ENCODE results near the gene SFN. TPM values are rescaled to one million over a fixed set of nuclear protein-coding genes. Genes with fewer than 3 reads are reported as not detected.
"Not testable (repeated sequence)": the region's sequence is repeated elsewhere in the genome, so short reads cannot be mapped to it uniquely, and the experiment has no call there.

SFN gene
- total RNA-seq, 2 donors from 2014 or later: 239 to 253 TPM

DNA sequence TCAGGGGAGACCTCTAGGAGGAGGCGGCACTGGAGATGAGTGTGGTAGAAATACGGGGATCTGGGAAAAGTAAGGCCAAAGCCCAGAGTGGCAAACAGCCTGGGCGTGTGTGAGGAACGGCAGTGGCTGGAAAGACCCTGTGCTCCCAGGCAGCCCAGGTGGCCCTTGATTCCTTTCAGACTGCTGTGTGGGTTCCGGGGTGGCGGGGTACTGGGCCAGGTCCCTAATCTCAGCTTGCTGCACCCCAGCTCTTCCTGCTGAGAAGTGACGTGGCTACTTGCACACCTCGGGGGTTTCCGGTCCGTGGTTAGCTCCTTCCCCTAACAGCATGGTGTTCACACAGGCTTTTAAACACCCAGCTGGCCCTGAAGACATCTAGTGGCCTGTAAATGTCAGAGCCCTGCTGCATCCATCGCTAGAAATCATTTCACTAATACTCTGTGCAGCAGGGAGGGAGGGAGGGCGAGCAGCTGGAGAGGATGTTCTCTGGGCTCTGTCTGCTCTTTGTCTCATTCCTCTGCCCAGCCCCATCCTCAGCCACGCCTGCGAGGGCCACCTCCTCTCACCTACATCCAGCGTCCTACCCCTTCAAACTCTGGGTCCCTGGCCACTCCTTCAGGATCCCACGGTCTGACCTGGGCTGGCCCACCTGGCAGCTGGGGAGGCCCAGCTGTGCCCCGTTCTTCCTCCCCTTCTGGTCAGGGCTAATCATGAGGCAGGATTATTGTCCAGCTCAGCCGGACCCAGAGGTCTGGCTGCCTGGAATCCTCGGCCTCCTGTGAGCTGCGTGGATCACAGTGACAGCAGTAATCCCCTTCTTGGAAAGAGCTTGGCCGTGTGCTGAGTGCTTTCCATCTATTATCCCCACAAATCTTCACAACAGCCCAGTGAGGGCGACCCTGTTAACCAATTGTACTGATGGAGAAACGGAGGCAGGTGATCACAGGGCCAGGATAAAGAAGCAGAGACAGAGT is 29.2 kb upstream of the SFN start:
- peak; percentile 52 for DNase-seq
- Histone ChIP-seq H3K9me3 (no peaks in the 10 kb centered on the region), H3K9ac (ENCODE audit: low read depth in 2 of 2, low read length in 2 of 2) (no peak overlapping the region), H3K27ac (peak overlapping the region; percentile 47), H3K36me3 (no peaks in the 10 kb centered on the region), H3K4me3 (no peak overlapping the region), H3K4me1 (no peaks in the 10 kb centered on the region), H3K27me3 (no peaks in the 10 kb centered on the region)
- intact Hi-C loops (cut with DNase I): no loop called here
- TF ChIP-seq CTCF (IDR thresholded peaks at IDR 0.05): no peak

DNA sequence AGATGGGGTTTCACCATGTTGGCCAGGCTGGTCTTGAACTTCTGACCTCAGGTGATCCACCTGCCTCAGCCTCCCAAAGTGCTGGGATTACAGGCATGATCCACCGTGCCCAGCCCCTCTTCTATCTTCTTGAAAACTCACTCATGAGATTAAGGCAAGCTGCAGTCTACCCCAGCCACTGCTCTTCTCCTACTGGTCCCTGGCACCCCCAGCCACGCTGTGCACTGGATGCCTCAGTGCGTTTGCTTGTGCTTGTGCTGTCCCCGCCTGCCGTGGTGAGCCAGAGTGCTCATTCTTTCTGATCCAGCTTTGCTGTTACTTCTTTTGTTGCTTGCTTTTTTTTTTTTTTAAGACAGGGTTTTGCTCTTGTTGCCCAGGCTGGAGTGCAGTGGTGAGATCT is 25.3 kb upstream of the SFN start:
- H3K36me3 ChIP-seq; H3K27ac ChIP-seq; intact Hi-C loops (cut with DNase I): not testable (repeated sequence)

DNA sequence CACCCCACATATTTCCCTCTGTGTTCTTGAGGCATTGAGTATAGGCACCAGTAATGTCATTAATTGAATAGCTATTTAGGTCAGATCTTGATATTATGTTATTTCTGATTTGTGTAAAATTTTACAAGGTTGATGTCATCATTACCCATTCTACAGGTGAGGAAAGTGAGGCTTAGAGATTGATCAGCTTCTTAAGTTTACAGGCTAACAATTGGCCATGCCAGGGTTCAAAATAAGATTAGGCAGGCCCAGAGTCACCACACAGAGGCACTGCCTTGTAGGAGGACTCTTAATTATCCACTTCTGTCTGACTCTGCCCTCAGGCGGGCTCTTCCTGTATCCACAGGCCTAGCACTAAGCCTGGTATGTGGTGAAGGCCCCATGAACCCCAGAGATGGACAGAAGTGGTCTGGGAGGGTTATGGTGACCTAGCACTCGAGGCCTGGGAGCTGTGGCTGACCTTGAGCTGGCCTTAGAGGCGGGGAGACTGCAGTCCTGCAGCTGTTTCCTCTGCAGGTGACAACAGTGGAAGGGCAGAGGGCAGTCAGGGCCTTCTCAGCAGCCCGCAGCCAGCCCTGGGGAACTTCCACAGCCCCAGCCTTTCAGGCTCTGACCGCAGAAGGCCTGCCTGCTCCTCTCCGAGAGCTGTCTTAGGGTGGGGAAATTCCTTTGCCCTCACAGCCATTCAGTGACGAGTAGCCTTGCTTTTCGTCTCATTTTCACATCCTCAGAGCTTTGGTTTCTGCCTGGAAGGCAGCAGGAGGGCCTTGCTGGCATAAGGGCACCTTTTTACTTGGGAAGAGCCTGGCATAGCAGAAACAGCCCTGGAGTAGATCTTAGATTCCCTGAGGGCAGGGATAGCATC is 24.2 kb upstream of the SFN start:
- no peaks in the 10 kb centered on the region for H3K9me3 ChIP-seq
- intact Hi-C loops (cut with DNase I): no loop called here
- H3K27me3 ChIP-seq: no peaks in the 10 kb centered on the region
- H3K9ac ChIP-seq (ENCODE audit: low read depth in 2 of 2, low read length in 2 of 2): no peak overlapping the region
- no peak for TF ChIP-seq CTCF (IDR thresholded peaks at IDR 0.05)
- H3K4me1 ChIP-seq: no peaks in the 10 kb centered on the region
- H3K36me3 ChIP-seq: peaks cover 2% of the 10 kb centered on the region
- H3K27ac ChIP-seq: no peak overlapping the region
- no peak overlapping the region for H3K4me3 ChIP-seq
- DNase-seq: no peak

More for the DNA sequence above, 25.3 kb upstream of the SFN start:
- H3K9ac ChIP-seq (ENCODE audit: low read depth in 2 of 2, low read length in 2 of 2); DNase-seq; H3K4me1 ChIP-seq; H3K4me3 ChIP-seq; H3K9me3 ChIP-seq; H3K27me3 ChIP-seq: not testable (repeated sequence)

DNA sequence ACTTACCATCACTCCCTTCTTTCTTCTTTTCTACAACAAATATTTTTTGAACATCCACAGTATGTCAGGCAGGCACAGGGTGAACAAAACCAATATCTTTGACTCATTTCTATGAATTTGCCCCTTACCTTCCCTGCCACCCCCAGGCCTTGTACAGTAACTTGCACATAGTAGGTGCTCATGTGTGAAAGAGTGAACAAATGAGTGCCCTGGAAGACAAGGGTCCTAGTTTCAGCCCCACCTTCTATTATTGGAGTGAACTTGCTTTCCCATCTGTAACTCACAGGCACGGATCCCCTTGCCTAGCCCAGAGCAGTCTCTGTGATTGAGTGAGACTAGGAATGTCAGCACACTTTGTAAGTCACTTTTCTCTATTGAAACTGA is 23.6 kb upstream of the SFN start:
- no peak overlapping the region for H3K27ac ChIP-seq
- no peak for TF ChIP-seq CTCF (IDR thresholded peaks at IDR 0.05)
- no peaks in the 10 kb centered on the region for H3K27me3 ChIP-seq
- no peaks in the 10 kb centered on the region for H3K9me3 ChIP-seq
- no peak for DNase-seq
- no peak overlapping the region for H3K9ac ChIP-seq (ENCODE audit: low read depth in 2 of 2, low read length in 2 of 2)
- no peak overlapping the region for H3K4me3 ChIP-seq
- peaks cover 2% of the 10 kb centered on the region for H3K36me3 ChIP-seq
- H3K4me1 ChIP-seq: no peaks in the 10 kb centered on the region
- intact Hi-C loops (cut with DNase I): no loop called here

- no peaks in the 10 kb centered on the region for H3K27me3 ChIP-seq
- H3K4me3 ChIP-seq: no peak overlapping the region
- no peaks in the 10 kb centered on the region for H3K4me1 ChIP-seq
- peaks cover 2% of the 10 kb centered on the region for H3K36me3 ChIP-seq
- DNase-seq: no peak
- no peaks in the 10 kb centered on the region for H3K9me3 ChIP-seq
- intact Hi-C loops (cut with DNase I): no loop called here
- no peak overlapping the region for H3K9ac ChIP-seq (ENCODE audit: low read depth in 2 of 2, low read length in 2 of 2)
- no peak for TF ChIP-seq CTCF (IDR thresholded peaks at IDR 0.05)
- H3K27ac ChIP-seq: no peak overlapping the region
Measured at GRCh38 chr1:26839779-26840178, 23.2 kb upstream of the SFN start.

All from colonic mucosa (tissue), 4 donors.